Adipocyte (in vitro differentiated cells): ENCODE data around the gene BST2.

Experiments used
- DNase-seq: peaks from one replicate; pipeline ENCODE4 v3.0.0-alpha.2; 2015; ENCODE audit warnings: low read depth
- H3K27me3 ChIP-seq: replicated peaks from 2 replicates; pipeline ENCODE4 v1.7.0; 2013; ENCODE audit warnings: mild to moderate bottlenecking, low read length, moderate library complexity; ENCODE audit not compliant: control insufficient read depth, insufficient read depth
- H3K36me3 ChIP-seq: 2 replicates; pipeline ENCODE4 v1.7.0; 2013; ENCODE audit warnings: low read length, mild to moderate bottlenecking, moderate library complexity; ENCODE audit not compliant: control insufficient read depth, insufficient read depth, severe bottlenecking
- H3K4me1 ChIP-seq: 2 replicates; pipeline ENCODE4 v1.7.0; 2013; ENCODE audit warnings: mild to moderate bottlenecking, low read length, moderate library complexity; ENCODE audit not compliant: control insufficient read depth, insufficient read depth
- H3K4me3 ChIP-seq: 2 replicates; pipeline ENCODE4 v1.7.0; 2013; ENCODE audit warnings: mild to moderate bottlenecking, low read length, moderate library complexity
- H3K9ac ChIP-seq: 2 replicates; pipeline ENCODE4 v1.7.0; 2013; ENCODE audit warnings: mild to moderate bottlenecking, low read length, moderate library complexity
- H3K9me3 ChIP-seq: 2 replicates; pipeline ENCODE4 v1.7.0; 2013; ENCODE audit warnings: mild to moderate bottlenecking, low read length, moderate library complexity; ENCODE audit not compliant: control insufficient read depth

BST2 gene

DNA sequence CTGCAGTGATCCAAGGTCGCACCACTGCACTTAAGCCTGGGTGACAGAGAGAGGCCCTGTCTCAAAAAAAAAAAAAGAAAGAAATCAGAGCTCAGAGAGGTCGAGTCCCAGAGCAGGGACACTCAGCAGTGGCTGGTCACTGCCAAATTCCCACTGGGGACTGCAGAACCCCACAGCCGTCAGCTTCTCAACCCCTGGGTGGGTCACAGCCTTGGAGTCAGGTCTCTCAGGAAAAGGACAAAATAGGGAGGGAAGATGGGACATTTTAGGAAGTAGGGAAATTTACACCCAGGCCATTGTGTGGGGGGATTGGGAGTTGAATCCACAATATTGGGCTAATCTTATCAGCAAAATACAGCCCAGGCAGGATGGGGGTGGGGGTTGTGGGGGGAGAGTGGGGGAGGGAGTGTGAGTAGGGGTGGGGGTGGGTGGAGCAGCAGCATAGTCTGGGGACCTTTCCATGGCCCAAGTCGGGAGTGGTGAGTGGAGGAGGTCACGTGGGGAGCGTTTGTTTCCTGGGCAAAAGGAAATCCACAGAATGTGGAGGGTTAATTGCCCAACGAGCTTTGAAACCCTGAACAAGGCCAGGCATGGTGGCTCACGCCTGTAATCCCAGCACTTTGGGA lies 6.4 kb downstream of the BST2 start:
- Histone ChIP-seq H3K9ac (no peak overlapping the region), H3K9me3 (no peaks in the 10 kb centered on the region), H3K4me1 (no peaks in the 10 kb centered on the region), H3K4me3 (no peak overlapping the region), H3K27me3 (peaks cover 3% of the 10 kb centered on the region), H3K36me3 (no peaks in the 10 kb centered on the region)
- no peak for DNase-seq

DNA sequence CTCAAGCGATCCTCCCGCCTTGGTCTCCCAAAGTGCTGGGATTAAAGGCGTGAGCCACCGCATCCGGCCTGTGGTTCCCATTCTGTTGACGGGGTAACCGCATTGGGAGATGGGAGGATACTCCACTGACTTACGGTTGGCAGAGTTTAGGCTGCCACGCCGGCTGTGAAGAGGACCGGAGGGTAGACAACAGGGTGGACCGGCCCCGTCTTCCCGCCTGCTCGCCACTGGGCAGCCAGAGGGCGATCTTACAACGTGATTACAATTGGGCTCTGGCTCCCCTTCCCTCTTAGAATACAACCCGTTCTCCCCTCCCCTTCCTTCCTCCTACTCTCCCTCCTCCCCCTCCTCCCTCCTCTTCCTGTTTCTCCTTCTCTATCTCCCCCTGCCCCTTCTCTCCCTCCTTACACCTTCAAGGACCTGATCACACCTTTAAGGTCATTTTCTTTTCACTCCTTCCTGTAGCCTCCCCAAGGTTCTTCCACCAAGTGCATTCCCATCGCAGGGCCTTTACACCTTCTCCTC lies 10.5 kb downstream of the BST2 start:
- no peaks in the 10 kb centered on the region for H3K36me3 ChIP-seq
- H3K4me3 ChIP-seq, result no peak overlapping the region
- no peaks in the 10 kb centered on the region for H3K9me3 ChIP-seq
- peak; percentile 71 for DNase-seq
- H3K4me1 ChIP-seq, result peaks cover 10% of the 10 kb centered on the region
- H3K9ac ChIP-seq, result no peak overlapping the region
- peaks cover 4% of the 10 kb centered on the region for H3K27me3 ChIP-seq

DNA sequence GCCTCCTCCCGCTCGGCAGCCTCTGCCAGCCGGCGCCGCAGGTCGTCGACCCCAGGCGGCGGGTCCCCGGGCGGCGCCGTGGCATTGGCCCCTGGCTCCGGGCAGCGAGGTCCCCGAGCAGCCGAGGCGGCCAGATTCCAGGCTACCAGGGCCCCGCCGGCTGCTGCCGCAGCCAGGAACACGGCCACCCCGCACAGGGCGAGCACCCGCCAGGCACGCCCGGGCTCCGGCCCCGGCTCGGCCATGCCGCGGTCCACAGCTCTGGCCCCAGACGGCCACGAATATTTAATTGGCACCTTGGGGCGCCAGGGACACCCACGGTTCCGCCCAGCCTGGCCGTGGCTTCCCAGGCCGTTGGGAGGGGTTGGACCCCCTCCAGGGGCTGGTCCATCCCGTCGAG lies 11.5 kb downstream of the BST2 start, which contains the start of gene CCDC194:
TSS of gene CCDC194 (minus strand) at position 283 of the 400 bp plus-strand sequence. CDS start at position 245, 38 bp downstream.
- H3K4me3 ChIP-seq, result no peak within 1 kb of the TSS
- H3K27me3 ChIP-seq, result peaks cover 4% of the 10 kb centered on the region
- peaks cover 10% of the 10 kb centered on the region for H3K4me1 ChIP-seq
- DNase-seq, result no peak
- H3K9ac ChIP-seq, result no peak within 1 kb of the TSS
- peaks cover 6% of the 10 kb centered on the region for H3K9me3 ChIP-seq
- no peaks in the 10 kb centered on the region for H3K36me3 ChIP-seq

DNA sequence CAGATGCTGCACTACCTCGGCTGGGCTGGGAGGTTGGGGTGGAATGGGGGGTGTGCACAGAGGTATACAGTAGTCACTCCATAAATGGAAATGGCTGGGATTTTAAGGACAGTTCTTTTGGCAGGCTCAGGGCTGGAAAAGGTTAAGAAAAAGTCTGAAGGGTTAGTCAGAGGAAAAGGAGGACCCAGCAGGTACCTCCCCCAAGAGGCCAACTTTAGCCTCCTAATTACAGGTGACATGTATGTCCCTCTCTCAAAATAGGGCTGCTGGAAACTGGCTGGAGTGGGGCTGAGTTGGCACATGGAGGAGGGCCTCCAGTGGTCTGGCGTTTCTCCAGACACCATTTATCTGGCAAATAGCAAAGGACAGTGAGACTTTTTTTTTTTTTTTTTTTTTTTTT lies 12.4 kb downstream of the BST2 start:
- peaks cover 8% of the 10 kb centered on the region for H3K9me3 ChIP-seq
- H3K9ac ChIP-seq, result no peak overlapping the region
- no peak overlapping the region for H3K4me3 ChIP-seq
- peaks cover 10% of the 10 kb centered on the region for H3K4me1 ChIP-seq
- no peak for DNase-seq
- H3K36me3 ChIP-seq, result no peaks in the 10 kb centered on the region
- peaks cover 4% of the 10 kb centered on the region for H3K27me3 ChIP-seq

DNA sequence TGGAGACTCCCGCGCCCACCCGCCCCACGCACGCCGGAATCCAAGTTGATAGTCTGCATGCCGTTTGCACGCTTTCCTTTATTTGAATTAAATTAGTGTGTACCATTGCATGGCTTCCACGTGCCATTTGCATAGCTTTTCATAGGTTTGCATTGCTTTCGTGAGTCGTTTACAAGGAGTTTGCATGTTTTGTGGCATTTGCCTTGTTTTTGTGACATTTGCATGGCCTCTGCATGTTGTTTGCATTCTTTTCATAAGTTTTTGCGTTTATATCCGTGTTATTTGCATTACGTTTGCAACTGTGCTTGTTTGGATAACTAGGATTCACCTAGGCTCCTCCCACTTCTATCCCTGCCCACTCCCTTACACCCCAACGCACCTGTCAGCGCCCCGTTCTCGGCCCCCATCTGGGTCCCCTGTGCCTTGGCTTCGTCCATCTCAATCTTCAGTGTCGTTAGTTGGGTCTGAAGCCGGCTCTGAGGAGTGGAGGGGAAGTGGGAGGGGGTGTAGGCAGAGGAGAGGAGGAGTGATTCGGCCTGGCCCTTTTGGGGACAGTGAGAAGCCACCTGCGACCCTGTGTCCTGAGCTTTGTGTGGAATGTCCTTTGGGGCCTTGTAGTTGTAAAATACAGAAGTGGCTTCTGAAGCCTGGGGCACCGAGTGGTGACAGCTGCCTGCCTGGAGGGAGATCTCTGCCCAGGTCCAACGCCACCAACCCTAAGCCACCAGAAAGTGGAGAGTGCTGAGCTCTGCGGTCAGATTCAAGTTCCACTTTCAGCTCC lies 13.9 kb downstream of the BST2 start:
- no peaks in the 10 kb centered on the region for H3K36me3 ChIP-seq
- H3K9me3 ChIP-seq, result peaks cover 8% of the 10 kb centered on the region
- peak overlapping the region; percentile 84 for H3K4me3 ChIP-seq
- no peak for DNase-seq
- peaks cover 10% of the 10 kb centered on the region for H3K4me1 ChIP-seq
- H3K9ac ChIP-seq, result peak overlapping the region; percentile 50
- H3K27me3 ChIP-seq, result peaks cover 4% of the 10 kb centered on the region

DNA sequence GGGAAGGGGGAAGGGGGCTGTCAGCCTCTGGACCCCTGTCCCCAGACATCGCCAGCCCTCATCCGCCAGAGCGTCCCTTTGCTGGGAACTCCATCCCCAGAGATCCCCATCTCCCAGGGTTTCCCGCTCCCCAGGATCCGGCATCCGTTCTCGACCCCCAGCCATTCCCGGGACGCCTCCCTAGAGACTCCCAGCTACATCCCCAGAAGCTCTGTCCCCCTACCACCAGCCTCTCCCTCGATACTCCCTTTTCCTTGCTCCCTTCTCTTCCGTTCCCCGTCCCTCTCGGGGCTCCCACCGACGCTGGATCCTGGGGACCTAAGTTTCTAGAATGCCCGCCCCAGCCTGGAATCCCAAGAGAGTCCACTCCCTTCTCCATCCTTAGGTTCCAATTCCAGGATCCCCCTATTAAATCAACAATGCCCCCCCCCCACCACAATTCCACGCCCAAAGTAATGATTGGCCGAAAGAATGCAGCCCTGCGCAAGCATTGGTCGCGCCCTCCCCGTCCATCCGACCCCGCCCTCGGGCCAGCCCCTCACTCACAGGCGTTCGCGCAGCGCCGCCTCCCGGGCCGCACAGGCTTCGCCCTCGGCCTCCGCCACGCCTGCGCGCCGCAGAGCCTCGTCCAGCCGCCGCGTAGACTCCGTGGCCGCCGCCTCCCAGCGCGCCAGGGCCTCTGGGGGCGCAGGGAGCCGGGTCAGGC lies 14.6 kb downstream of the BST2 start:
- Histone ChIP-seq H3K9ac (peak overlapping the region; percentile 73), H3K4me1 (peaks cover 10% of the 10 kb centered on the region), H3K4me3 (peak overlapping the region; percentile 84), H3K9me3 (peaks cover 8% of the 10 kb centered on the region), H3K27me3 (peaks cover 4% of the 10 kb centered on the region), H3K36me3 (no peaks in the 10 kb centered on the region)
- peak; percentile 98 for DNase-seq

DNA sequence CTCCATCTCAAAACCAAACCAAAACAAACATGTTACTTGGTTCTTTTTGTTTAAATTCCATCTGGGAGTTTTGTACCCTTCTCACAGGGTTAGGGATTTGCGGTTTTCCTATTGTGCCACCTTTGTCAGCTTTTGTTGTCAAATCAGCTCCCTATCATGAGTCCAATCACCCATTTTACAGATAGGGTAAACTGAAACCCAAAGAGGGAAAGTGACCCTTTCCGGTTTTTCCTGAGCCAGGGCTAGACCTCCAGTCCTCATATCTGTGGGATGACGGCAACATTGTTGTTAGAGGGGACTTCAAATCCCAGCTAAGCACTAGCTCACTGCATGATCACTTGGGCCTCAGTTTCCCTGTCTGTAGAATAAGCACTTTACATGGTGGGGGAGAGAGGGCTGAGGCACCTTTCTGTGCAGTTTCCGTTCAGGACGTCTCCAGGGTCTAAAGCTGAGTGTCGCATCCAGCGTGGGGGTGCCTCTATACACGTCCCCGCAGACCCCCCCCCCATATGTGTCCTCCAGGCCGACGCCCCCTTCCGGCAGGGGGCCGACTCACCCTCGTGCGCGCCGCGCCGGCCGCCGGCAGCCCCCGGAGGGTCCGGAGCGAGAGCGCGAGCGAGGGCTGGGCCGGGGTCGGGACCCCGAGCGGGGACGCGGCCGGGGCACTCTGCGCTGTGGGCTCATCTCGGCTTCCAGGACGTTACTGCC lies 15.3 kb downstream of the BST2 start:
- no peaks in the 10 kb centered on the region for H3K36me3 ChIP-seq
- peaks cover 8% of the 10 kb centered on the region for H3K9me3 ChIP-seq
- peak overlapping the region; percentile 73 for H3K9ac ChIP-seq
- peak overlapping the region; percentile 84 for H3K4me3 ChIP-seq
- DNase-seq, result peak; percentile 31
- H3K27me3 ChIP-seq, result peaks cover 4% of the 10 kb centered on the region
- H3K4me1 ChIP-seq, result peaks cover 10% of the 10 kb centered on the region

DNA sequence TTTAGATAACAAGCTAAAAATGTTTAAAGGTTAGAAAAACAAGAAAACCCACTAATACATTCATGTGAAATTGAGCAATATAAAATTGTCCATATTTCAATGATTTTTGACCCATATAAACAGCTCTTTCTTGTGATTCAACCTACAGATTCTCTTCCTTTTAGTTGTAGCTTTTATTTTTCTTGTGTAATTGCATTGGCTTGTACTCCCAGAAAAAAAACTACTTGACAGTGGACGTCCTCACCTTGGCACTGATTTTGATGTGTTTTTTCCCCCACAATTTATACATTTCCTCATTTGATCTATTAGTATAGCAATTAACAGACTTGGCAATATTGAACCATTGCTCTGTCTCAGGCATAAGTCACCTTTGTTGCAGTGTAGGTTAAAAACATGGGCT lies 16.1 kb downstream of the BST2 start:
- Histone ChIP-seq H3K4me3 (no peak overlapping the region), H3K36me3 (no peaks in the 10 kb centered on the region), H3K9ac (no peak overlapping the region), H3K4me1 (peaks cover 10% of the 10 kb centered on the region), H3K9me3 (peaks cover 8% of the 10 kb centered on the region), H3K27me3 (peaks cover 4% of the 10 kb centered on the region)
- DNase-seq, result no peak

DNA sequence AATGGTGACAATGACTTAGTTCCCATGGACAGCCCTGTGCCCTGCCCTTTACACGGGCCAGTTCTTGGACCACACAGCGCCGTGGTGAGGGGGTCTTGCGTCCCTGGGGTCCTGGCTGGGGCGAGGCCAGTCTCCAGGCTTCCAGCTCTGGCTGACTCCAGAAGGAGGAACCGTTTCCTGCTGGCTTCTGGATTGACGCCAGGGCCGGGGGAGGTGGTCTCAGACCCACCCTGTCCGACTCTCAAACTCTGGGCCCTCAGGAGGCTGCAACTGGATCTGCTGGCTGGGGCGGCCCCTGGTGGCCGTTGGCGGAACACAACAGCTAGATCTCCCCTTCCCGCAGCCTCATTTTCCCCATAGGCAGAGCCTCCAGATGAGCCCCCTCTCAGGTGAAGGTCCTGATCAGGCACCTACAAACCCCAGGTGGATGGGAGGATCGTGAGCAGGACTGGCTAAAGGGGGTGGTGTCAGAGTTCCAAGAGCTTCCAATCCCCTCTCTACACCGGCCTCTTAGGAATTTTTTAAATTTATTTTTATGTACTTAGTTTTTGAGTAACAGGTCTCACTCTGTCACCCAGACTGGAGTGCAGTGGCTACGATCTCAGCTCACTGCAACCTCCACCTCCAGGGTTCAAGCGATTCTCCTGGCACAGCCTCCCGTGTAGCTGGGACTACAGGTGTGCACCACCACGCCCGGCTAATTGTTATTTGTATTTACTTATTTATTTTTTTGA lies 19.4 kb downstream of the BST2 start:
- Histone ChIP-seq H3K4me1 (peaks cover 5% of the 10 kb centered on the region), H3K9me3 (peaks cover 8% of the 10 kb centered on the region), H3K36me3 (no peaks in the 10 kb centered on the region), H3K4me3 (no peak overlapping the region), H3K9ac (no peak overlapping the region), H3K27me3 (no peaks in the 10 kb centered on the region)
- peak; percentile 81 for DNase-seq

DNA sequence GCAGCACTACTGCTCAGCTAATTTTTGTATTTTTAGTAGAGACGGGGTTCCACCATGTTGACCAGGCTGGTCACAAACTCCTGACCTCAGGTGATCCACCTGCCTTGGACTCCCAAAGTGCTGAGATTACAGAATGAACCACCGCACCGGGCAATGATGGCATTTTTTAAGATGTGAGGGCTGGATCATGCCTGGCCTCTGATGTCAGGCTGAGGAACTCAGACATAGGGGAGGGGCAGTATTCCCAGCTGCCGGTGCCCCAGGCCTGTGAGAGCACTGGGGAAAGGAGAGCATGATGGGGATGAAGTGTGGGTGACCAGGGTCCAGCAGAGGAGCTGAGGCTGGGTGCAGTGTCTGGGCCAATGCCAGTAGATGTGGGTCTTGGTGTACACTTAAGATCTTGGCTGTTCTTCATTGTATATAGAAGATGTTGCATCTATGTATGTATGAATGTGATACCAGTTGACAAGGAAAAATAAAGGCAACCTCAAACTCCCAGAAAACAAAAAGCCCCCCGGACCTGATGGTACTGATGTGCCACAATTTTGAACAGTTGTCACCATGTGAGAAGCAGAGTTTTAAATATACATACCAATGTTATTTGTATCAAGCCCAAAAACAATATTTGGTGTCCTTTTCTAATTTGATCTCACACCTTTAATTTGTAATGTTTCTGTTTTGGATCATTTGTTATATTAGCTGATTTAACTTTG lies 24.8 kb downstream of the BST2 start:
- Histone ChIP-seq H3K4me3 (no peak overlapping the region), H3K9me3 (no peaks in the 10 kb centered on the region), H3K36me3 (no peaks in the 10 kb centered on the region), H3K4me1 (no peaks in the 10 kb centered on the region), H3K9ac (no peak overlapping the region), H3K27me3 (peaks cover 13% of the 10 kb centered on the region)
- DNase-seq, result no peak
